ENCODE measurements around the gene CDAN1.

DNA sequence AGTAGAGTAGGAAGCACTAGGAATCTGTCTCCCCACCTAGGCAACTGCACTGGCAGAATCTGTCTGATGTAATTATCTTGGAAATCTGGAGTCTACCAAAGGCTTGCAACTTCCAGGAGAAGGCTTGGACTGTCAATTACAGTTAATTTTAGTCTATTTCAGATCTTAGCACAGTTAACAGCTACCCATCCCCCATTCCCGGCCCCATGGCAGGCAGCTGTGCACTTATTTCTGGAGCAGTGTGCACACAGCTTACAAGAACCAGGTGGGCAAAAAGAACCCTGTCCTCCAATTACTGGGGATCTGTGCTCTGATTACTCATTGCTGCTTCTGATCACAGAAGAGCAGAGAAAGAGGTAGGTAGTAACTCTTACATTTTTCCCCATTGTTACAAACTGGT, 12.3 kb upstream of the CDAN1 start:
- TF ChIP-seq, protein P1, sequence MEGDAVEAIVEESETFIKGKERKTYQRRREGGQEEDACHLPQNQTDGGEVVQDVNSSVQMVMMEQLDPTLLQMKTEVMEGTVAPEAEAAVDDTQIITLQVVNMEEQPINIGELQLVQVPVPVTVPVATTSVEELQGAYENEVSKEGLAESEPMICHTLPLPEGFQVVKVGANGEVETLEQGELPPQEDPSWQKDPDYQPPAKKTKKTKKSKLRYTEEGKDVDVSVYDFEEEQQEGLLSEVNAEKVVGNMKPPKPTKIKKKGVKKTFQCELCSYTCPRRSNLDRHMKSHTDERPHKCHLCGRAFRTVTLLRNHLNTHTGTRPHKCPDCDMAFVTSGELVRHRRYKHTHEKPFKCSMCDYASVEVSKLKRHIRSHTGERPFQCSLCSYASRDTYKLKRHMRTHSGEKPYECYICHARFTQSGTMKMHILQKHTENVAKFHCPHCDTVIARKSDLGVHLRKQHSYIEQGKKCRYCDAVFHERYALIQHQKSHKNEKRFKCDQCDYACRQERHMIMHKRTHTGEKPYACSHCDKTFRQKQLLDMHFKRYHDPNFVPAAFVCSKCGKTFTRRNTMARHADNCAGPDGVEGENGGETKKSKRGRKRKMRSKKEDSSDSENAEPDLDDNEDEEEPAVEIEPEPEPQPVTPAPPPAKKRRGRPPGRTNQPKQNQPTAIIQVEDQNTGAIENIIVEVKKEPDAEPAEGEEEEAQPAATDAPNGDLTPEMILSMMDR (IDR thresholded peaks at IDR 0.05): no peak
- TF ChIP-seq POLR2A (IDR thresholded peaks at IDR 0.05): no peak
